Smooth muscle cell (in vitro differentiated cells): Measurements from ENCODE around the gene SSR3. TPM values are rescaled to one million over a fixed set of nuclear protein-coding genes. Genes with fewer than 3 reads are reported as not detected.

Experiments
- DNase-seq: peaks from one replicate; lab custom pipeline; 2025; ENCODE audit not compliant: unreplicated experiment; lab: John Stamatoyannopoulos, UW
- H2AFZ ChIP-seq: fragments of 200-600 bp; sonication (generic); 2 replicates; pipeline ENCODE4 v1.6.0; 2016; ENCODE audit warnings: antibody characterized with exemption, low read depth, mild to moderate bottlenecking
- H3F3A ChIP-seq: fragments of 200-600 bp; sonication (generic); 2 replicates; pipeline ENCODE4 v1.6.0; 2017; ENCODE audit warnings: antibody characterized with exemption, low read depth
- H3K27ac ChIP-seq: fragments of 200-600 bp; sonication (generic); 2 replicates; pipeline ENCODE4 v1.5.1; 2016; ENCODE audit warnings: low read depth, mild to moderate bottlenecking
- H3K27me3 ChIP-seq: fragments of 200-600 bp; sonication (generic); 2 replicates; pipeline ENCODE4 v1.6.1; 2016; ENCODE audit warnings: low read depth, mild to moderate bottlenecking
- H3K36me3 ChIP-seq: fragments of 200-600 bp; sonication (generic); 2 replicates; pipeline ENCODE4 v1.5.1; 2016; ENCODE audit warnings: low read depth
- H3K4me1 ChIP-seq: fragments of 200-600 bp; sonication (generic); 2 replicates; pipeline ENCODE4 v1.5.1; 2016; ENCODE audit warnings: low read depth
- H3K4me2 ChIP-seq: fragments of 200-600 bp; sonication (generic); 2 replicates; pipeline ENCODE4 v1.6.0; 2016; ENCODE audit warnings: mild to moderate bottlenecking
- H3K4me3 ChIP-seq: fragments of 200-600 bp; sonication (generic); 2 replicates; pipeline ENCODE4 v1.5.1; 2016; ENCODE audit warnings: mild to moderate bottlenecking
- H3K79me2 ChIP-seq: fragments of 200-600 bp; sonication (generic); 2 replicates; pipeline ENCODE4 v1.6.0; 2016; ENCODE audit warnings: low read depth, mild to moderate bottlenecking
- H3K9ac ChIP-seq: fragments of 200-600 bp; sonication (generic); 2 replicates; pipeline ENCODE4 v1.6.0; 2016; ENCODE audit warnings: low read depth
- H3K9me3 ChIP-seq: fragments of 200-600 bp; sonication (generic); replicated peaks from 2 replicates; pipeline ENCODE4 v1.5.1; 2016; ENCODE audit warnings: low read depth
- H4K20me1 ChIP-seq: fragments of 200-600 bp; sonication (generic); 2 replicates; pipeline ENCODE4 v1.6.0; 2016; ENCODE audit warnings: low read depth
- CTCF ChIP-seq: fragments of 200-600 bp; sonication (generic); IDR thresholded peaks from 2 replicates; pipeline ENCODE4 v1.5.1; 2017; ENCODE audit warnings: borderline replicate concordance, mild to moderate bottlenecking, antibody characterized with exemption; ENCODE audit not compliant: insufficient read depth, poor library complexity, severe bottlenecking
- WGBS: methylation state at CpG from one replicate; pipeline ENCODE4 v1.1.7; 2016; ENCODE audit warnings: low lambda C conversion rate; 5-methylcytosine and 5-hydroxymethylcytosine counted together
- polyA plus RNA-seq: library from polyadenylated mRNA; unstranded; fragments of >200 nt; fragmentation: Nextera tagmentation; extraction: Ambion mirVana; gene quantifications from 2 replicates; pipeline ENCODE4 v1.2.1, GENCODE V29; 2016
- total RNA-seq: library from RNA; depleted of rRNA; stranded (reverse); fragments of >200 nt; gene quantifications from 2 replicates; pipeline ENCODE4 v1.2.3, GENCODE V29; 2014

SSR3 gene
- total and polyA plus RNA-seq, 2 experiments from 2014 or later = 325 to 370 TPM

GRCh38 chr3:156535162-156535627, 19.7 kb downstream of the SSR3 start:
- Histone ChIP-seq H3K9ac (peak overlapping the region; percentile 84), H3K4me2 (peak overlapping the region; percentile 6), H3K36me3 (peaks cover 2% of the 10 kb centered on the region), H4K20me1 (peaks cover 8% of the 10 kb centered on the region), H3K27ac (peak overlapping the region; percentile 93), H3K9me3 (no peaks in the 10 kb centered on the region), H2AFZ (no peak overlapping the region), H3K27me3 (no peaks in the 10 kb centered on the region), H3K4me1 (no peaks in the 10 kb centered on the region), H3K4me3 (no peak overlapping the region), H3F3A (peaks cover 30% of the 10 kb centered on the region), H3K79me2 (no peaks in the 10 kb centered on the region)
- DNase-seq = peak; percentile 11
- WGBS = under 1% methylated on average over 4 of the region's 4 CpGs
- TF ChIP-seq CTCF = peak; percentile 27

DNA sequence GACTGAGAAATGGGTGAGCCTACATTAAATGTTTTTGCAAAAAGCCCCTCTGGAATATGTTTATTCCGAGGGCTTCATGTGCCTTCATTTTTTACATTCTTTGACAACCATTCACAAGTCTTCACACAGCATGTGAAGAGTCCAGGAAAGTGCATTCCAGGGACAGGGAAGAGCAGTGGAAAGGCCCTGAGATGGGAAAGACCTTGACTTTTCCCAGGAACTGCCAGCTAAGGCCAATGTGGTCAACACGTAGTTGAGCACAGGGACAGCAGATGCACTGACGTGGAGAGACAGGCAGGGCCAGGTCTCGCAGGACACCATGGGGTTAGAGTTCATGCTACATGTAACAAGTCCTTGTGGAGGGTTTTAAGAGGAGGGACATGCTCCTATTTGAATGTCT, 21.7 kb downstream of the SSR3 start:
- no peak overlapping the region for H3K4me2 ChIP-seq
- no peak overlapping the region for H3K9ac ChIP-seq
- no peaks in the 10 kb centered on the region for H3K4me1 ChIP-seq
- no peak overlapping the region for H3K4me3 ChIP-seq
- no peaks in the 10 kb centered on the region for H3K79me2 ChIP-seq
- H3K27me3 ChIP-seq = no peaks in the 10 kb centered on the region
- no peak overlapping the region for H3K27ac ChIP-seq
- peaks cover 6% of the 10 kb centered on the region for H4K20me1 ChIP-seq
- no peaks in the 10 kb centered on the region for H3K9me3 ChIP-seq
- WGBS = 66% methylated on average over 4 of the region's 4 CpGs
- peaks cover 17% of the 10 kb centered on the region for H3F3A ChIP-seq
- DNase-seq = no peak
- no peak overlapping the region for H2AFZ ChIP-seq
- no peaks in the 10 kb centered on the region for H3K36me3 ChIP-seq
- no peak for TF ChIP-seq CTCF

DNA sequence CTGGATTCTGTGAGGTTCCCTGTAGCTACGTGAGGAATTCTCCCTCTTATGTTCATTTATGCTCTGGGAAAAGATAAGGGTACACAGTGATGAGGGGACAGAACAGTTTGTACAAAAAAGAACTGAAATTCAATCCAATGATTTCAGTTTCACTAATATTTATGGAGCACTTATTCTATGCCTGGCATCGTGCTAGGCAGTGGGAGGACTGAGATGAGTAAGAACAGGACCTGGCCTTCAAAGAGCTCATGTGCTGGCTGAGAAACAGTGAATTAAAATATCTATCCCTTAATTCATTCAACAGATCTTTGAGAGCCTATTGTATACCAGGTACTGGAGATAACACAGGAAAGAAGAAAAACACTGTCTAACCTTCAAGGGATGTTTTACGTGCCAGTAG, 22.2 kb downstream of the SSR3 start:
- no peak for DNase-seq
- H3K79me2 ChIP-seq = no peaks in the 10 kb centered on the region
- H3K9me3 ChIP-seq = no peaks in the 10 kb centered on the region
- H2AFZ ChIP-seq = no peak overlapping the region
- H3K36me3 ChIP-seq = no peaks in the 10 kb centered on the region
- H3K4me2 ChIP-seq = no peak overlapping the region
- H3K4me1 ChIP-seq = no peaks in the 10 kb centered on the region
- H3K27ac ChIP-seq = no peak overlapping the region
- no peaks in the 10 kb centered on the region for H3K27me3 ChIP-seq
- peaks cover 13% of the 10 kb centered on the region for H3F3A ChIP-seq
- H3K9ac ChIP-seq = no peak overlapping the region
- no peak for TF ChIP-seq CTCF
- WGBS = 56% methylated on average over 3 of the region's 3 CpGs
- H3K4me3 ChIP-seq = no peak overlapping the region
- H4K20me1 ChIP-seq = peaks cover 5% of the 10 kb centered on the region

GRCh38 chr3:156530980-156531379, 23.9 kb downstream of the SSR3 start:
- no peak for DNase-seq
- no peaks in the 10 kb centered on the region for H3K27me3 ChIP-seq
- no peak for TF ChIP-seq CTCF
- no peaks in the 10 kb centered on the region for H4K20me1 ChIP-seq
- H3K4me3 ChIP-seq = no peak overlapping the region
- no peak overlapping the region for H3K4me2 ChIP-seq
- H3F3A ChIP-seq = no peaks in the 10 kb centered on the region
- no peak overlapping the region for H2AFZ ChIP-seq
- no peaks in the 10 kb centered on the region for H3K36me3 ChIP-seq
- no peaks in the 10 kb centered on the region for H3K4me1 ChIP-seq
- no peaks in the 10 kb centered on the region for H3K9me3 ChIP-seq
- H3K27ac ChIP-seq = no peak overlapping the region
- H3K79me2 ChIP-seq = no peaks in the 10 kb centered on the region
- H3K9ac ChIP-seq = no peak overlapping the region
- 94% methylated on average over 5 of the region's 5 CpGs for WGBS
